RWPE2 (cell line): ENCODE measurements around the gene KLHL1.

Source experiments
- ATAC-seq: fragments of 200-7000 bp; cut with Tn5 transposase; 3 replicates; pipeline ENCODE4 v1.9.1; 2021; ENCODE audit warnings: low read depth
- DNase-seq: peaks from one replicate; pipeline ENCODE4 v3.0.0-alpha.2; 2020; ENCODE audit warnings: low spot score
- H3K27ac ChIP-seq: fragments of 450-650 bp; 2 replicates; pipeline ENCODE4 v1.5.1; 2017; ENCODE audit warnings: mild to moderate bottlenecking; ENCODE audit not compliant: poor library complexity, severe bottlenecking
- H3K27me3 ChIP-seq: fragments of 250-450 bp; sonication (Bioruptor Pico); 2 replicates; pipeline ENCODE4 v1.5.1; 2021; ENCODE audit warnings: mild to moderate bottlenecking, moderate library complexity; ENCODE audit not compliant: insufficient read depth, poor library complexity, severe bottlenecking
- H3K36me3 ChIP-seq: fragments of 250-450 bp; sonication (Bioruptor Pico); 2 replicates; pipeline ENCODE4 v1.5.1; 2020; ENCODE audit warnings: low read depth, mild to moderate bottlenecking, moderate library complexity
- H3K4me1 ChIP-seq: fragments of 250-450 bp; sonication (Bioruptor Pico); 2 replicates; pipeline ENCODE4 v1.5.1; 2021; ENCODE audit warnings: mild to moderate bottlenecking, moderate library complexity; ENCODE audit not compliant: insufficient read depth, poor library complexity, severe bottlenecking
- H3K4me3 ChIP-seq: fragments of 250-450 bp; sonication (Bioruptor Pico); 2 replicates; pipeline ENCODE4 v1.5.1; 2021; ENCODE audit warnings: mild to moderate bottlenecking, moderate library complexity; ENCODE audit not compliant: severe bottlenecking
- H3K9me3 ChIP-seq: fragments of 250-450 bp; sonication (Bioruptor Pico); 2 replicates; pipeline ENCODE4 v1.5.1; 2021; ENCODE audit warnings: mild to moderate bottlenecking, moderate library complexity; ENCODE audit not compliant: severe bottlenecking
- TF ChIP-seq, protein P1 (sequence below): fragments of 450-650 bp; IDR thresholded peaks from one replicate; pipeline ENCODE4 v1.5.1; 2017; ENCODE audit warnings: mild to moderate bottlenecking, moderate library complexity; ENCODE audit not compliant: poor library complexity, severe bottlenecking

The KLHL1 gene

DNA sequence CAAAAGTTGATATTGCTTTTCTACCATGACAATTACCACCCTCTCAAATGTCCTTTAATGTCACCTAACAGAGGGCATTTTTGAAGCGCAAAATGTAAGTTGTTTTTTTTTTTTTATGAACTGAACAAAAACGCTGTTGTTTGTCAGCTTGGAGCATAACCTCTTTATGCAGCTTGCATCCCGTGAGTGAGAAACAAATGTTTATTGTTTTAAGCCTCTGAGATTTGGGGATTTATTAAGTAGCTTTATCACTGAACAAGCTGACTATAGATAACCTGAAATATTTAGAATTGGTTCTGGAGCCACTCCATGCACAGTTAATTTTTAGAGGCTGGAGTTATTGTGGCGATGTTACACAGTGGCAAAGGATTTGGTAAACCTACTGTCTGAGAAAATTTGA lies 80.7 kb downstream of the KLHL1 start:
- no peaks in the 10 kb centered on the region for H3K4me1 ChIP-seq
- no peaks in the 10 kb centered on the region for H3K36me3 ChIP-seq
- TF ChIP-seq, protein P1, sequence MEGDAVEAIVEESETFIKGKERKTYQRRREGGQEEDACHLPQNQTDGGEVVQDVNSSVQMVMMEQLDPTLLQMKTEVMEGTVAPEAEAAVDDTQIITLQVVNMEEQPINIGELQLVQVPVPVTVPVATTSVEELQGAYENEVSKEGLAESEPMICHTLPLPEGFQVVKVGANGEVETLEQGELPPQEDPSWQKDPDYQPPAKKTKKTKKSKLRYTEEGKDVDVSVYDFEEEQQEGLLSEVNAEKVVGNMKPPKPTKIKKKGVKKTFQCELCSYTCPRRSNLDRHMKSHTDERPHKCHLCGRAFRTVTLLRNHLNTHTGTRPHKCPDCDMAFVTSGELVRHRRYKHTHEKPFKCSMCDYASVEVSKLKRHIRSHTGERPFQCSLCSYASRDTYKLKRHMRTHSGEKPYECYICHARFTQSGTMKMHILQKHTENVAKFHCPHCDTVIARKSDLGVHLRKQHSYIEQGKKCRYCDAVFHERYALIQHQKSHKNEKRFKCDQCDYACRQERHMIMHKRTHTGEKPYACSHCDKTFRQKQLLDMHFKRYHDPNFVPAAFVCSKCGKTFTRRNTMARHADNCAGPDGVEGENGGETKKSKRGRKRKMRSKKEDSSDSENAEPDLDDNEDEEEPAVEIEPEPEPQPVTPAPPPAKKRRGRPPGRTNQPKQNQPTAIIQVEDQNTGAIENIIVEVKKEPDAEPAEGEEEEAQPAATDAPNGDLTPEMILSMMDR = no peak
- no peaks in the 10 kb centered on the region for H3K27me3 ChIP-seq
- no peaks in the 10 kb centered on the region for H3K9me3 ChIP-seq
- DNase-seq (no peak), ATAC-seq (no peak)
- no peak overlapping the region for H3K4me3 ChIP-seq
- H3K27ac ChIP-seq = no peak overlapping the region

DNA sequence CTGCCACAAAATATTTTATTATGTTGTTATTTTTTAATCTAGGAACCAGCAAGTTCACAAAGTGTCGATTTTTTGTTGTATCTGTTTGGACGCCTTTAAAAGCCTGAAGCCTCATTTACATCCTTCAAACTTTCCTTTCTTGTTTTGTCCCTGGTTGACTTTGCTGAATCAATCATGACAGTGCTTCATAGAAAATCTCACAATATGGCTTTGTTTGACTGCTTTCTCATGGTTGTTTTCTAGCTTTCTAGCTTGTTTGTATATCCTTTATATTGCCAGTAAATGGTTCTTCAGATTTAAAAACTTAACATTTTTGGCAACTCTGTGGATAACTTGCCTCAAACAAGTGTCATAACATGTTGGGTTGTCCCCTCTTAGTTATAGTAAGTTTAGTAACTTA lies 84.7 kb downstream of the KLHL1 start:
- H3K4me3 ChIP-seq = no peak overlapping the region
- ATAC-seq (no peak), DNase-seq (no peak)
- H3K27ac ChIP-seq = no peak overlapping the region
- H3K9me3 ChIP-seq = no peaks in the 10 kb centered on the region
- no peaks in the 10 kb centered on the region for H3K4me1 ChIP-seq
- H3K36me3 ChIP-seq = no peaks in the 10 kb centered on the region
- TF ChIP-seq, protein P1 = no peak
- H3K27me3 ChIP-seq = no peaks in the 10 kb centered on the region

DNA sequence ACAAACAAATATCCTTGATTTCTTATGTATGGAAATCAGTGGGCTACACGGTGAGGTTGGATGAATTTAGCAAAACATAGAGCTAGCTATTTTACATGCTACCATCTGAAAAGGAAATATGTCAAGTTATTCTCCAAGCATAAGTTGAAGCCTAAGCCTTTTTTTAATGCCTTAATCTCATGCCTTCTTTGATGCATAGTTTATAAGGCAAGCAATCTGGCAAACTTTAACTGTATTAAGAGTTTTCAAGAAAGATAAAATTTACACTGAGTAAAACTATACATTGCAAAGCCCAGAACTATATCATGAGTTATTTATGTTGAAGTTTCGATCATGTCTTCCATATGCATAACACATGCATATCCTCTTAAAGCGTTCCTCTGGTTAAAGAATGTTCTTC lies 85.6 kb downstream of the KLHL1 start:
- TF ChIP-seq, protein P1 = no peak
- H3K27me3 ChIP-seq = no peaks in the 10 kb centered on the region
- no peak for DNase-seq
- no peak overlapping the region for H3K4me3 ChIP-seq
- no peaks in the 10 kb centered on the region for H3K9me3 ChIP-seq
- H3K27ac ChIP-seq = no peak overlapping the region
- H3K4me1 ChIP-seq = no peaks in the 10 kb centered on the region
- no peaks in the 10 kb centered on the region for H3K36me3 ChIP-seq
- no peak for ATAC-seq

DNA sequence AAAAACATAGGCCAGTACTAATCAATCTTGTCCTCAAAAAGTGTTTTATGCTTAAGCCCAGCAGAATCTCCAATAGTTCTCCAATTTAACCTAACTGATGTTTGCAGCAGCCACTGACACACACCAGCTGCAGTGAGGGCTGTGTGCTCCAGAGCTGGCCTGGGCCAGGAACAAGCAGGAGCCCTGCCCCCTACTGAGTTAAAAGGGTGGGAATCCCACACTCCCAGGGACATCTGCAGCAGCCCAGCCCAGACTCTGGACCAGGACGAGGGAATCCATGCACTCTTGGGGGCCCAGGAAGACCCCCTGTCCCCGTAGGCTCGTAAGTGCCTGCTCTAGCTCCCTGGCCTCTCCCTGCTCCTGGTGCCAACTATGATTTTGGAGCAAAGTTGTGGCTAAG lies 92.1 kb downstream of the KLHL1 start:
- H3K36me3 ChIP-seq = no peaks in the 10 kb centered on the region
- no peak overlapping the region for H3K27ac ChIP-seq
- no peak overlapping the region for H3K4me3 ChIP-seq
- no peaks in the 10 kb centered on the region for H3K4me1 ChIP-seq
- H3K27me3 ChIP-seq = no peaks in the 10 kb centered on the region
- TF ChIP-seq, protein P1 = no peak
- H3K9me3 ChIP-seq = no peaks in the 10 kb centered on the region
- DNase-seq (no peak), ATAC-seq (no peak)

DNA sequence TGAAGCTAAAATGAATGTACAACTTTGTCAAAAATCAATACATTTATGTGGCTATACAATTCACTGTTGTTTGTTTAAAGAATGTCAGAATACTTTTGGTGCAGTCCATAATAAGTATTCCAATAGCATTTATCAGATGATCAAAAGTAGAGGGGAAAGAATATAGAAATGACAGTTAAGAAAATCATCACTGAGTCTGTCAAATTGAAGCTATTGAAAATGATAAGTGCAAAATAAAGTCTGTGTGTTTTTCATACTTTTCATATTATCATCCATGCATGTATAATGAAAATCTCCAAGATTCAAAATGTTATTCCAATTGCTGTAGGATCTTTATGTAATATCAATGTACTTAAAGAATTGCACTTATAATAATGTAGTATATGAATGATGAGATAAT lies 93.9 kb downstream of the KLHL1 start:
- DNase-seq (no peak), ATAC-seq (no peak)
- TF ChIP-seq, protein P1 = no peak
- Histone ChIP-seq H3K27ac (no peak overlapping the region), H3K4me3 (no peak overlapping the region), H3K36me3 (no peaks in the 10 kb centered on the region), H3K4me1 (no peaks in the 10 kb centered on the region), H3K9me3 (no peaks in the 10 kb centered on the region), H3K27me3 (no peaks in the 10 kb centered on the region)
